ENCODE measurements around the gene PLD1. TPM values are rescaled to one million over a fixed set of nuclear protein-coding genes. Genes with fewer than 3 reads are reported as not detected.

The PLD1 gene
- total and polyA plus RNA-seq, 4 donors, result 3.1 to 31.1 (median 12.2) TPM

- TF ChIP-seq, protein P1, sequence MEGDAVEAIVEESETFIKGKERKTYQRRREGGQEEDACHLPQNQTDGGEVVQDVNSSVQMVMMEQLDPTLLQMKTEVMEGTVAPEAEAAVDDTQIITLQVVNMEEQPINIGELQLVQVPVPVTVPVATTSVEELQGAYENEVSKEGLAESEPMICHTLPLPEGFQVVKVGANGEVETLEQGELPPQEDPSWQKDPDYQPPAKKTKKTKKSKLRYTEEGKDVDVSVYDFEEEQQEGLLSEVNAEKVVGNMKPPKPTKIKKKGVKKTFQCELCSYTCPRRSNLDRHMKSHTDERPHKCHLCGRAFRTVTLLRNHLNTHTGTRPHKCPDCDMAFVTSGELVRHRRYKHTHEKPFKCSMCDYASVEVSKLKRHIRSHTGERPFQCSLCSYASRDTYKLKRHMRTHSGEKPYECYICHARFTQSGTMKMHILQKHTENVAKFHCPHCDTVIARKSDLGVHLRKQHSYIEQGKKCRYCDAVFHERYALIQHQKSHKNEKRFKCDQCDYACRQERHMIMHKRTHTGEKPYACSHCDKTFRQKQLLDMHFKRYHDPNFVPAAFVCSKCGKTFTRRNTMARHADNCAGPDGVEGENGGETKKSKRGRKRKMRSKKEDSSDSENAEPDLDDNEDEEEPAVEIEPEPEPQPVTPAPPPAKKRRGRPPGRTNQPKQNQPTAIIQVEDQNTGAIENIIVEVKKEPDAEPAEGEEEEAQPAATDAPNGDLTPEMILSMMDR (IDR thresholded peaks at IDR 0.05; ENCODE audit: control extremely low read depth, extremely low read depth), result no peak
- peaks cover 0 to 14% (median 2%) of the 10 kb centered on the region in 5 donors for H3K4me1 ChIP-seq (ENCODE audit: control insufficient read depth in 5 of 5, insufficient read depth in 5 of 5, low read length in 5 of 5)
- DNase-seq, result no peak
- H3K9ac ChIP-seq (ENCODE audit: insufficient read depth in 1 of 2, low read length in 2 of 2), result no peak overlapping the region
- WGBS, 2 donors, result 89% methylated on average over 8 of the region's 8 CpGs
- H3K9me3 ChIP-seq (ENCODE audit: control insufficient read depth in 4 of 4, insufficient read depth in 3 of 4, low read length in 3 of 4), result no peaks in the 10 kb centered on the region
- H3K27me3 ChIP-seq (ENCODE audit: control insufficient read depth in 3 of 3, insufficient read depth in 3 of 3, low read length in 2 of 3), result no peaks in the 10 kb centered on the region
- H3K36me3 ChIP-seq (ENCODE audit: control insufficient read depth in 4 of 4, insufficient read depth in 4 of 4, low read length in 4 of 4), result no peaks in the 10 kb centered on the region
- no peak overlapping the region for H3K4me3 ChIP-seq
- no peak overlapping the region for H3K27ac ChIP-seq (ENCODE audit: low read depth in 1 of 2, low read length in 1 of 2)
- ATAC-seq (ENCODE audit: insufficient read depth, low FRiP score), result no peak
Observed at GRCh38 chr3:171775943-171776342, 34.3 kb downstream of the PLD1 start.

DNA sequence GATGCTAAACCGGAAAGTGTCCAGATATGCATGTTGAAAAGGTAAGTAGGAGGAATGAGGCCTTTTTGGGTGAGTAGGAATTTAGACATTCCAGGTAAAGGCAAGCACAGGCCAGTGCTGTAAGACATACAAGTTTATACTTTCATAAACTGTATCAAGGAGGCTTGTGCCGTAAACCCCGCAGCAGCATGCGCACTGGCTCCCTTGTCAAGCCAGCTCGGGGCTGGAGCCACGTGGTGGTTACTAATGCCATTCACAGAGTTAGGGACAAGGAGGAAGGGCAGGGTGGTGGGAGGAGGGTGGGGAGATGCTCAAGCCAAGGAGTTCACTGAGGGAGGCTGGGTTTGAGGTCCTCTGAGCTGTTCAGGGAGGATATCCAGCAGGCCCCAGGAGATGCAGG lies 35.8 kb downstream of the PLD1 start:
- Histone ChIP-seq H3K27ac (ENCODE audit: low read depth in 1 of 2, low read length in 1 of 2) (no peak overlapping the region), H3K4me3 (no peak overlapping the region), H3K27me3 (ENCODE audit: control insufficient read depth in 3 of 3, insufficient read depth in 3 of 3, low read length in 2 of 3) (no peaks in the 10 kb centered on the region), H3K9ac (ENCODE audit: insufficient read depth in 1 of 2, low read length in 2 of 2) (no peak overlapping the region), H3K4me1 (ENCODE audit: control insufficient read depth in 5 of 5, insufficient read depth in 5 of 5, low read length in 5 of 5) (peaks cover 0 to 14% (median 2%) of the 10 kb centered on the region in 5 donors), H3K36me3 (ENCODE audit: control insufficient read depth in 4 of 4, insufficient read depth in 4 of 4, low read length in 4 of 4) (no peaks in the 10 kb centered on the region), H3K9me3 (ENCODE audit: control insufficient read depth in 4 of 4, insufficient read depth in 3 of 4, low read length in 3 of 4) (no peaks in the 10 kb centered on the region)
- ATAC-seq (ENCODE audit: insufficient read depth, low FRiP score) (no peak), DNase-seq (no peak)
- 84 to 89% methylated on average over 6 of the region's 6 CpGs for WGBS, 2 donors
- TF ChIP-seq, protein P1 (IDR thresholded peaks at IDR 0.05; ENCODE audit: control extremely low read depth, extremely low read depth), result no peak

GRCh38 chr3:171772427-171773056 lies 37.7 kb downstream of the PLD1 start:
- Histone ChIP-seq H3K27ac (ENCODE audit: low read depth in 1 of 2, low read length in 1 of 2) (no peak overlapping the region), H3K27me3 (ENCODE audit: control insufficient read depth in 3 of 3, insufficient read depth in 3 of 3, low read length in 2 of 3) (no peaks in the 10 kb centered on the region), H3K4me3 (no peak overlapping the region), H3K9ac (ENCODE audit: insufficient read depth in 1 of 2, low read length in 2 of 2) (no peak overlapping the region), H3K9me3 (ENCODE audit: control insufficient read depth in 4 of 4, insufficient read depth in 3 of 4, low read length in 3 of 4) (no peaks in the 10 kb centered on the region), H3K4me1 (ENCODE audit: control insufficient read depth in 5 of 5, insufficient read depth in 5 of 5, low read length in 5 of 5) (peaks cover 0 to 21% (median 3%) of the 10 kb centered on the region in 5 donors), H3K36me3 (ENCODE audit: control insufficient read depth in 4 of 4, insufficient read depth in 4 of 4, low read length in 4 of 4) (no peaks in the 10 kb centered on the region)
- 3 to 7% methylated on average over 4 of the region's 4 CpGs for WGBS, 2 donors
- no peak for ATAC-seq (ENCODE audit: insufficient read depth, low FRiP score)
- peak; percentile 67 to 79 (median 77) for DNase-seq
- TF ChIP-seq, protein P1 (IDR thresholded peaks at IDR 0.05; ENCODE audit: control extremely low read depth, extremely low read depth), result peak; percentile 37
